ENCODE measurements around the gene ATP5F1C.

ATP5F1C gene

DNA sequence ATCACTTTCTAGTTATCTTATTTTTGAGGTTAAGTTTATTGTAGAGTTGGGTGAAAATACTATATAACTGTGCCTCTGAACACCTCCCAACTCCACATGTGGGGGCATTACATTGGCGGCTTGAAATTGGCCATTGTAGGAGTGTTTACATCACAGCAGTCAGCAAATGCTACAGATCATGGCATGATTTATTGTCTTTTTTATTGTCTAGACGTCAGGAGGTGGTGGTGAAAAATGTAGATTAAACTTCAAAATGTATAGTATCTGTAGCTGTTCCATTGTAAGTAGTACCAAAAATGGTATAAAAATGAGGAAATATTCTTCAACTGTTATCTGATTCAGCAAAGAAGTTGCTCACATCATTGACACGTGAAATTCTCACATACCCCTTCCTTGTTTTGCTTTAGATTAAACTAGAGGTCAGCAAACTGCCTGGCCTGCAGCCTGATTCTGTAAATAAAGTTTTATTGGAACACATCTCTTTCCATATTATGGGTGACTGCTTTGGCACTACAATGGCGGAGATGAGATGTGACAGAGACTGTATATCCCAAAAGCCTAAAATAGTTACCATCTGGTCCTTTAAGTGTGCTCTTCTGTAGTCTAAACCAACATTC is 65.4 kb downstream of the ATP5F1C start:
- no peak for DNase-seq (ENCODE audit: low spot score)

DNA sequence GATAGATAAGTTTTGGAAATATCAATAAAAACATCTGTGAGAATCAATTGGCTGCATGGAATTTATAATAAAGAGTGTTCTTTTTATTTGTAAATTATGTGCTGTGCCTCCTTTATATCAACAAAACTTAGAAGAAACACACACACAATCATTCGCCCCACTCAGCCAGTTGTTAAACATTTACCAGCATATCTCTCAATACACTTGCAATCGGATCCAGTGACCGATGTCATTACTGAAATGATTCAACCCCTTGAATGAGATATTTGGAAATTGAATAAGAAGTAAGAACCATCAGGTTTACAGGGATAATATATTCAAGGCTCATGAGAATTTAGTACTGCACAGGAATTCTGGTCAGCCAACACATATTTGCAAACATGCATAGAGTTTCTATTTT is 65.9 kb downstream of the ATP5F1C start:
- no peak for DNase-seq (ENCODE audit: low spot score)

DNA sequence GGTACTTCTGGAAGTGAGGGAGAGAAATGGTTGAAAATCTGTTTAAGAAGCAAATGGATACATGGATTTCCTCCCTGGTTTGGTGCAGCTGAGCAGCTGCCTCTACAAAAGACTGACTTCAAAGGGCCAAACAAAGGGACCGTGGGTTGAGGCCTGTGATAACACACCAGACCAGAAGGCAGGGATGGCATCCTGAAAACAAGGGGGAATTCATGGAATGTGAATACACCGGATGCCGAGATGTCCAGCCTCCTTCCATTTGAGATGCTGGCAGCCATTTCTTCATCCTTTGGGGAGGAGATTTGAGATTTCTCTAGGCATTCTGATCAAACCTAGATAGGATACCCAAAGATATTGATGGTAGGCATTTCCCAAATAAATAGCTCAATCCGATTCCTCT is 67.2 kb downstream of the ATP5F1C start:
- DNase-seq (ENCODE audit: low spot score) = no peak

DNA sequence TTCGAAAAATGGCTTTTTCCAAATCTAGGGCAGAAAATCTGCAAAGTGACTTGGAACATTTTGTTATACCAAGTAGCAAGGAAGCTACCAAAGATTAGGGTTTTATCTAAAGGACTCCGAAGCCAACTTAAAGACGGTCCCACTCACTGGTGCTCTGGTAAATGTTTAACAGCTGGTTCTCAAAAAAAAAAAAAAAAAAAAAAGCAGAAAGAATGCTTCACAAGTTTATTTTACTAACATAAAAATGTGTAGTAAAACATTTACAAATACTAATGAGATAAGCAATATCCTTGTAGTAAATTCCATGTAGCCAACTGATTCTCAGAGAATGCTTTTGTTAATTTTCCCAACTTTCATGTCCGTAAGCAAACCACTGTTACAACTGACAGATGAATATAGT is 68.7 kb downstream of the ATP5F1C start:
- DNase-seq (ENCODE audit: low spot score) = no peak

DNA sequence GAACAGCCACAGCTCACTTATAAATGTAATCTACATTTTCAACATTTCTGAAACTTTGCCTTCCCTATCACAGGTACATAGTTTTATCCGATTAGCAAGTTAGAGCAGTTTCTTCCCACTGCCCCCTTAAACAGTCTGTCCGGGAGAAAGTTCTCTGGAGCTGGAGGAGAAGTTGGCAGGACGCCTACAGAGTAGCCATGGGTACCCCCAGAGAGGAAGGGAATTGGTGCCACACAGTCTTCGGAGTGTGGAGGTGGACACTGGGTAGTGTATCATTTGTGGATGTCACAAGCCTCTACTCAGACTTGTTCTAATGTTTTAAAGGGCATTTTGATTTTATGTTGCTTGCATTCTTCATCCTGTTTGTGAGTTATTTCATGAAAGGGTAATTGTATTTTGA is 69.3 kb downstream of the ATP5F1C start:
- no peak for DNase-seq (ENCODE audit: low spot score)

Data from SW480 (cell line).